ENCODE data around the gene TOR4A. TPM values are rescaled to one million over a fixed set of nuclear protein-coding genes. Genes with fewer than 3 reads are reported as not detected.
A peak's percentile ranks its signal among the peaks of the same experiment; 100 is the strongest.

Gene TOR4A
- polyA plus RNA-seq, 2 of the 4 experiments (the other 2 are of a cell fraction): 9.8 to 18.6 TPM

- H3K9me3 ChIP-seq: no peaks in the 10 kb centered on the region
- peak overlapping the region; percentile 56 to 65; a peak in 5 of 6 replicates for H3K27ac ChIP-seq
- FAIRE-seq: no peak
- peaks cover 22% of the 10 kb centered on the region for H3K4me1 ChIP-seq
- ChIA-PET POLR2A (interaction anchor here (0.9 to 1.0 kb wide), 2 partner anchors 28 kb away, joined by 3 to 4 read pairs; partner anchors contain the start of gene TUBB4B), CTCF (interaction anchor here (0.8 to 17.1 kb wide), 8 partner anchors 8 to 34 kb away, joined by 3 to 236 read pairs (median 4); partner anchors contain the start of genes NRARP, TOR4A and TUBB4B)
- no peak for DNase-seq (ENCODE audit: low read depth in 1 of 2, low spot score in 1 of 2)
- H3K4me3 ChIP-seq: no peak overlapping the region
- ATAC-seq: 0 out of 6 replicates have a peak, but pooled peaks of 1 of the 2 experiments have one; percentile 2
- peak overlapping the region; percentile 30; the same call in 2 of the 3 replicates for H3K4me2 ChIP-seq
- TF ChIP-seq NFE2L2 (conservative IDR thresholded peaks at IDR 0.05; ENCODE audit: low read length) (peak; percentile 49), MAFK (IDR thresholded peaks at IDR 0.05; ENCODE audit: partially characterized antibody) (peak; percentile 78), ATOH8 (CRISPR knock-in tag; IDR thresholded peaks at IDR 0.05; ENCODE audit: low read depth) (no peak)
- WGBS (ENCODE audit: missing lambda C conversion rate): 77% methylated on average over 19 of the region's 19 CpGs
Observed at GRCh38 chr9:137268538-137269201, 8.9 kb upstream of the TOR4A start.

GRCh38 chr9:137269231-137269772, 8.2 kb upstream of the TOR4A start:
- peak overlapping the region; percentile 30; the same call in 2 of the 3 replicates for H3K4me2 ChIP-seq
- no peak for FAIRE-seq
- no peak overlapping the region for H3K4me3 ChIP-seq
- H3K27ac ChIP-seq: peak overlapping the region; percentile 56 to 65; a peak in 5 of 6 replicates
- H3K9me3 ChIP-seq: no peaks in the 10 kb centered on the region
- WGBS (ENCODE audit: missing lambda C conversion rate): 44% methylated on average over 17 of the region's 17 CpGs
- CTCF ChIA-PET: interaction anchor here (0.8 to 17.1 kb wide), 6 partner anchors 11 to 33 kb away, joined by 3 to 236 read pairs (median 4); partner anchors contain the start of genes NRARP and TUBB4B
- TF ChIP-seq USF2 (IDR thresholded peaks at IDR 0.05) (peak; percentile 42), MYC (IDR thresholded peaks at IDR 0.05; ENCODE audit: borderline replicate concordance, low read length) (no peak), HMGXB4 (CRISPR knock-in tag; IDR thresholded peaks at IDR 0.05; ENCODE audit: borderline replicate concordance) (no peak), MAX (IDR thresholded peaks at IDR 0.05) (0 out of 2 replicates have a peak, but pooled peaks have one; percentile 15), CEBPB (IDR thresholded peaks at IDR 0.05) (no peak)
- H3K4me1 ChIP-seq: peaks cover 24% of the 10 kb centered on the region
- POLR2A ChIA-PET: interaction anchor here (0.9 kb wide), 1 partner anchor 28 kb away, joined by 4 read pairs; the partner anchor contains the start of gene TUBB4B
- DNase-seq (ENCODE audit: low read depth in 1 of 2, low spot score in 1 of 2): peak in 1 of 2 experiments; percentile 58
- peak in 1 of 2 experiments; percentile 42; a peak in 3 of 6 replicates for ATAC-seq

- POLR2A ChIA-PET: no interaction called here
- Histone ChIP-seq H3K9me3 (no peaks in the 10 kb centered on the region), H3K4me2 (no peak overlapping the region), H3K4me1 (peaks cover 34% of the 10 kb centered on the region), H3K4me3 (no peak overlapping the region), H3K27ac (no peak overlapping the region)
- DNase-seq (ENCODE audit: low read depth in 1 of 2, low spot score in 1 of 2) (no peak), ATAC-seq (no peak), FAIRE-seq (no peak)
- CTCF ChIA-PET: interaction anchor here (1.9 to 4.2 kb wide), 2 partner anchors 9 to 35 kb away, joined by 8 to 43 read pairs; no protein-coding TSS in a partner anchor
- TF ChIP-seq NFE2L2 (conservative IDR thresholded peaks at IDR 0.05; ENCODE audit: low read length): no peak
- TF ChIP-seq HEYL (CRISPR knock-in tag; IDR thresholded peaks at IDR 0.05): no peak
- no peak for TF ChIP-seq RFX5 (IDR thresholded peaks at IDR 0.05)
- TF ChIP-seq ESRRA (IDR thresholded peaks at IDR 0.05; ENCODE audit: borderline replicate concordance, low read length): no peak
- no peak for TF ChIP-seq BCL3 (IDR thresholded peaks at IDR 0.05)
- WGBS (ENCODE audit: missing lambda C conversion rate): 91% methylated on average over 29 of the region's 32 CpGs
Observed at GRCh38 chr9:137270929-137271695, 6.4 kb upstream of the TOR4A start.
